Kasumi-1 (cell line): ENCODE measurements around the gene MAPKAPK2.
"Not testable (repeated sequence)": the region's sequence is repeated elsewhere in the genome, so short reads cannot be mapped to it uniquely, and the experiment has no call there.

Source experiments
- DNase-seq, 2 experiments: peaks; one replicate each; lab custom pipeline; 2025; lab: John Stamatoyannopoulos, UW

The MAPKAPK2 gene

DNA sequence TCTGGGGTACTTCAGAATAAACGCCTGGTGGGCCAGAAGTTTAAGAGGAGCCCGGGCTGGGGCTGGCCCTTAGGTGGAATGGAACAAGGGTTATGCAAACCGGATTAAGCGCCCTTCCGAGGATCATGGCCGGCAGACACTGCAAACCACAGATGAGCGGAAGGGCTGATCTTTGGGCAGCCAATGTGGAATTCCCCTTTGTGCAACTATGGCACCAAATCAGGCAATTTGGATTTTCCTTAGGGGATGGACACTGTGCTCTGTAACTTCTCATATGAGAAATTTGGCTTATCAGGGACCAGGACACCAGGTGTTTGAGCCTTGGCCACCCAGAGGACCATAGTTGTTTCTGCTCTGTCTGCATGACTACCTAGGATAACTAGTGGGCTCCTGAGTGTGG, 93.3 kb downstream of the MAPKAPK2 start:
- DNase-seq, result no peak

DNA sequence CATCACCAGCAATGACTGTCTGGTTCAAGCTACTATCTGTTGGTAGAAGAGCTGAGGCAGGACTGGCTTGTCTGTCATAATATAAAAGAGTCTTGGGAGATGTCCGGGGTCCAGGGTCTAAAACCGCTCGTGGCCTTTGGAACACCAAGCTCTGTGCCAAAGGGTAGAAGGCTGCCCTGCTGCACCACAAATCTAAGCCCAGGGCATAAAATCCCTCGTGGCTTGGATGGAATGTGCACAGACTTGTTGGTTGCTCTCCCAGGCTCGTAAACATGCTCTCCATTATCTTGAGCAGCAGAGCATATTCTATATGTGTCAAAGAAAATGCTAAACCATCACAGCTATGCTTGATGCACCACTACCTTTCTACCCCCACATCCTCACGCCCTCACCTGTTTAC, 94.2 kb downstream of the MAPKAPK2 start:
- not testable (repeated sequence) for DNase-seq

DNA sequence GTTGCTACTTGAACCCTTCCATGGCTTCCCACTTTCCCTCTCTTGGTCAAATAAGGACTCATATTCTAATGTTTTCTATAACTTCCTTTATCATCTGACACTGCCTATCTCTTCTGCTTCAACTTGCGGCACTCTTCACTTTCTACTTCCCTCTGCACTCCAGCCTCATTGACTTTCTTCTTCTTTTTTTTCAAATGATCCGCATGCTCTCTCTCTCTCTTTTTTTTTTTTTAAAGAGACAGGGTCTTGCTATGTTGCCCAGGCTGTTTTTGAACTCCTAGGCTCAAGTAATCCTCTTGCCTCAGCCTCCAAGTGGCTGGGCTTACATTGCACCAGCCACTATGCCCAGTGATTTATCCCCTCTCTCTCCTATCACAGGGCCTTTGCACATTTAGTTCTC, 94.9 kb downstream of the MAPKAPK2 start:
- DNase-seq, result peak; percentile 1 to 13

DNA sequence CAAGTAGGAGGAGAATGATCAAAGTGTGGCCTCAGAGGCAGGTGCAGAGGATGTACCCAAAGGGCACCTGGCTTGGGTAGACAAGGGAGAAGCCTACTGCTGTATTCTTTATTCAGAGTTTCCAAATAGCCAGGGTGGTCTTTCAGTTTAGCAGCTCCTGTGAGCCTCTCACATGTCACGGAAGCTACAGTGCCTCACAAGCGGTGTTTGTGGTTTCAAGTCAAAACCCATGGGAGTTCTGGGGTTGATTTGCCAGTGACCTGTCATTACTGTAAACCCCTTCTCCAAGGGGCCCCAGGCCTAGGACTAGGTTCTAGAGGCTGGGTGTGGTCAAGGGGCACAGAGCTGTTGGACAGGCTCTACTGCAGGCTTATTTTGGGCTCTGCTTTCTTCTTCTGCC, 97.7 kb downstream of the MAPKAPK2 start:
- DNase-seq, result no peak

DNA sequence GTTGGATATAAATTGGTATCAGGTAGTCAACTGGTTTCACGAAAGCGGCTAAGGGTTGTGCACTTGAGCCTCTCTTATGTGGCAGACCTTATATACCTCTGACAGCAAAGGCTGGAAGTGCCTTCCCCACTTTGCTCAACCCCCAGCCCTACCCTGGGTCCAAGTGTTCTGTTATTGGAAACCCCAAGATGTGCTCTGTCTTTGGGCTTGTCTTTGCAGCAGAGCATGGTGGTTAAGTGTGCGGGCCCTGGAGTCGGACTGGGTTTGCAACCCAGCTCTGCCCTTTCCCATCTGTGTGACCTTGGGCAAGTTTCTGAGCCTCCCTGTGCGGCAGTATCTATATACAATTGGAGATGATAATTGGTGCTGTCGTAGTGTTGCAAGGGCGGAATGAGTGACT, 98.8 kb downstream of the MAPKAPK2 start:
- no peak for DNase-seq
